ENCODE results near the gene RALGAPA1. TPM values are rescaled to one million over a fixed set of nuclear protein-coding genes. Genes with fewer than 3 reads are reported as not detected.
"Not testable (repeated sequence)": the region's sequence is repeated elsewhere in the genome, so short reads cannot be mapped to it uniquely, and the experiment has no call there.

RALGAPA1 gene
- total RNA-seq, 1 donor from 2014 or later, result 19.5 TPM

GRCh38 chr14:35849122-35849521 lies 40.0 kb upstream of the RALGAPA1 start:
- TF ChIP-seq, protein P1, sequence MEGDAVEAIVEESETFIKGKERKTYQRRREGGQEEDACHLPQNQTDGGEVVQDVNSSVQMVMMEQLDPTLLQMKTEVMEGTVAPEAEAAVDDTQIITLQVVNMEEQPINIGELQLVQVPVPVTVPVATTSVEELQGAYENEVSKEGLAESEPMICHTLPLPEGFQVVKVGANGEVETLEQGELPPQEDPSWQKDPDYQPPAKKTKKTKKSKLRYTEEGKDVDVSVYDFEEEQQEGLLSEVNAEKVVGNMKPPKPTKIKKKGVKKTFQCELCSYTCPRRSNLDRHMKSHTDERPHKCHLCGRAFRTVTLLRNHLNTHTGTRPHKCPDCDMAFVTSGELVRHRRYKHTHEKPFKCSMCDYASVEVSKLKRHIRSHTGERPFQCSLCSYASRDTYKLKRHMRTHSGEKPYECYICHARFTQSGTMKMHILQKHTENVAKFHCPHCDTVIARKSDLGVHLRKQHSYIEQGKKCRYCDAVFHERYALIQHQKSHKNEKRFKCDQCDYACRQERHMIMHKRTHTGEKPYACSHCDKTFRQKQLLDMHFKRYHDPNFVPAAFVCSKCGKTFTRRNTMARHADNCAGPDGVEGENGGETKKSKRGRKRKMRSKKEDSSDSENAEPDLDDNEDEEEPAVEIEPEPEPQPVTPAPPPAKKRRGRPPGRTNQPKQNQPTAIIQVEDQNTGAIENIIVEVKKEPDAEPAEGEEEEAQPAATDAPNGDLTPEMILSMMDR (conservative IDR thresholded peaks at IDR 0.05; ENCODE audit: low read depth, low read length), result no peak
- no peak overlapping the region for H3K4me3 ChIP-seq (ENCODE audit: low read depth, low read length)
- DNase-seq (ENCODE audit: low read depth), result no peak

DNA sequence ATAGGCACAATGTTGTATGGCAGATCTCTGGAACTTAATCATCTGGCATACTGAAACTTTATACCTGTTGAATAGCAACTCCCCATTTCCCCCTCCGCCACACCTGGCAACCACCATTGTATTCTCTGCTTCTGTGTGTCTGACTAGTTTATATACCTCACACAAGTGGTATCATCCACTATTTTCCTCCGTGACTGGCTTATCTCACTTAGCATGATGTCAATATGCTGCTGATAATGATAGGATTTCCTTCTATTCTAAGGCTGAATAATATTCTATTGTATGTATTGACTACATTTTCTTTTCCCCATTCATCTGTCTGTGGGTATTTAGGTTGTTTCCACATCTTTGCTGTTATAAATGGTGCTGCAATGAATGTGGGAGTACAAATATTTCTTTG lies 38.5 kb upstream of the RALGAPA1 start:
- TF ChIP-seq, protein P1 (conservative IDR thresholded peaks at IDR 0.05; ENCODE audit: low read depth, low read length), result no peak
- no peak for DNase-seq (ENCODE audit: low read depth)
- H3K4me3 ChIP-seq (ENCODE audit: low read depth, low read length), result no peak overlapping the region

GRCh38 chr14:35844494-35844893 lies 35.4 kb upstream of the RALGAPA1 start:
- no peak overlapping the region for H3K4me3 ChIP-seq (ENCODE audit: low read depth, low read length)
- TF ChIP-seq, protein P1 (conservative IDR thresholded peaks at IDR 0.05; ENCODE audit: low read depth, low read length), result no peak
- DNase-seq (ENCODE audit: low read depth), result no peak

DNA sequence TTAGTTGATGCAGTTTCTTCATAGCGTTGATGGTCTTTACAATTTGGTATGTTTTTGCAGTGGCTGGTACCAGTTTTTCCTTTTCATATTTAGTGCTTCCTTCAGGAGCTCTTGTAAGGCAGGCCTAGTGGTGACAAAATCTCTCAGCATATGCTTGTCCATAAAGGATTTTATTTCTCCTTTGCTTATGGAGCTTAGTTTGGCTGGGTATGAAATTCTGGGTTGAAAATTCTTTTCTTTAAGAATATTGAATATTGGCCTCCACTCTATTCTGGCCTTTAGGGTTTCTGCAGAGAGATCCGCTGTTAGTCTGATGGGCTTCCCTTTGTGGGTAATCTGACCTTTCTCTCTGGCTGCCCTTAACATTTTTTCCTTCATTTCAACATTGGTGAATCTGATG lies 33.1 kb upstream of the RALGAPA1 start:
- not testable (repeated sequence) for H3K4me3 ChIP-seq (ENCODE audit: low read depth, low read length); DNase-seq (ENCODE audit: low read depth)

GRCh38 chr14:35841704-35842103 lies 32.6 kb upstream of the RALGAPA1 start:
- not testable (repeated sequence) for H3K4me3 ChIP-seq (ENCODE audit: low read depth, low read length); DNase-seq (ENCODE audit: low read depth)

GRCh38 chr14:35835208-35835982 lies 26.3 kb upstream of the RALGAPA1 start:
- no peak for DNase-seq (ENCODE audit: low read depth)
- TF ChIP-seq, protein P1 (conservative IDR thresholded peaks at IDR 0.05; ENCODE audit: low read depth, low read length), result no peak
- no peak overlapping the region for H3K4me3 ChIP-seq (ENCODE audit: low read depth, low read length)

- no peak for DNase-seq (ENCODE audit: low read depth)
- TF ChIP-seq, protein P1 (conservative IDR thresholded peaks at IDR 0.05; ENCODE audit: low read depth, low read length), result no peak
- no peak overlapping the region for H3K4me3 ChIP-seq (ENCODE audit: low read depth, low read length)
These were observed 20.4 kb upstream of the RALGAPA1 start for GRCh38 chr14:35829449-35829848.

DNA sequence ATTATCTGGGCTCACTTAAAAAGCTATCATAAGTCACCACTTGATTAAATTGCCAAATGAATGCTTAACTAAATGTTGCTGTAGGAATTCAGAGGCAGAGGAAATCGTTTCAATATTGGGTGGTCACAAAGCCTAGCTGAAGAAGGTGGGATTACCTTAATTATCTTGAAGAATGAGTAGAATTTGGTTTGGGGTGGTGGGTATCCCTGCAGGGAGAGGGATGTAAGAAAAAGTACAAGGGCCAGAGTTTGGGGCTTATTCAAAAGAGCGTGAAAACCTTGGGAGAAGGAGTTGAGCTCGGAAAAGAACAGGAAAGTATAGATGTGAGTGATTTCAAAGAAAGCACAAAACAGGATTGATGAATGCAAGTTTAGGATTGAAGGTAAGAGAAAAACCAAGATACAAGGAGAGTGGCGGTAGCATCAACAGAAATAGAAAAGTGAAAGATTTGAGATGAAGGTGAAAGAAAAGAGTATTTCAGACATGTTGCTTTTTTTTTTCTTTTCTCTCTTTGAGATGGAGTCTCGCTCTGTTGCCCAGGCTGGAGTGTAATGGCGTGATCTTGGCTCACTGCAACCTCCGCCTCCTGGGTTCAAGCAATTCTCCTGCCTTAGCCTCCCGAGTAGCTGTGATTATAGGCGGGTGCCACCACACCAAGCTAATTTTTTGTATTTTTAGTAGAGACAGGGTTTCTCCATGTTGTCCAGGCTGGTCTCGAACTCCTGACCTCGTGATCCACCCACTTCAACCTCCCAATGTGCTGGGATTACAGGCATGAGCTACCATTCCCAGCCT lies 18.8 kb upstream of the RALGAPA1 start:
- no peak for DNase-seq (ENCODE audit: low read depth)
- no peak overlapping the region for H3K4me3 ChIP-seq (ENCODE audit: low read depth, low read length)
- TF ChIP-seq, protein P1 (conservative IDR thresholded peaks at IDR 0.05; ENCODE audit: low read depth, low read length), result no peak
